Omental fat pad (tissue), 4 donors: ENCODE data around the gene YTHDC1. TPM values are rescaled to one million over a fixed set of nuclear protein-coding genes. Genes with fewer than 3 reads are reported as not detected.

Source experiments
- ATAC-seq: fragments of 150-250 bp; one replicate; pipeline ENCODE4 v1.9.1; 2016; ENCODE audit warnings: mild to moderate bottlenecking, moderate library complexity; ENCODE audit not compliant: low FRiP score
- DNase-seq: peaks from one replicate; pipeline ENCODE4 v3.0.0-alpha.2; 2019; ENCODE audit warnings: low spot score
- total RNA-seq, 4 donors: library from RNA; depleted of rRNA; stranded (reverse); fragments of >200 nt; gene quantifications; one replicate each; pipeline ENCODE4 v1.1.0, GENCODE V29; 2016
- TF ChIP-seq, protein P1 (sequence below), 3 donors: fragments of 450-650 bp; IDR thresholded peaks; one replicate each; pipeline ENCODE4 v1.5.1; 2016 to 2017; ENCODE audit warnings: antibody characterized with exemption in 3 of 3, mild to moderate bottlenecking in 3 of 3, moderate library complexity in 2 of 3

YTHDC1 gene
- total RNA-seq, 4 donors from 2014 or later, result 43.3 to 78.2 (median 60.9) TPM

DNA sequence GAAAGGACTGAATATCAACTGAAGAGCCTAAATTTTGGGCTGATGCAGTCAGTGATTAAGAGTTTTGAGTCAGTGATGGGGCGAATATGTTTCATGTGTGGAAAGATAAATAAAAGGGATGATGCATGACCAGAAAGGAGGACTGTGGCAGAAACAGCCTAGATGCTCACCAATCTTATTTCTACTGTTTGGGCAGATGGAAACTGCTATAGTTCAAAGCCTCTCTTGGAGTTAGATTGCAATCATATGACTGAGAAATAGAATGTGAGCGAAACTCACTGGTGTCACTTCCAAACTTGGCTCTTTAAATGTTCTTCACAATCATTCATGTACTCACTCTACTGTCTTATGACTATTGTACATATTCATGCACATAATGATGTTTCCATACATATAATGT lies 35.4 kb upstream of the YTHDC1 start:
- TF ChIP-seq, protein P1, sequence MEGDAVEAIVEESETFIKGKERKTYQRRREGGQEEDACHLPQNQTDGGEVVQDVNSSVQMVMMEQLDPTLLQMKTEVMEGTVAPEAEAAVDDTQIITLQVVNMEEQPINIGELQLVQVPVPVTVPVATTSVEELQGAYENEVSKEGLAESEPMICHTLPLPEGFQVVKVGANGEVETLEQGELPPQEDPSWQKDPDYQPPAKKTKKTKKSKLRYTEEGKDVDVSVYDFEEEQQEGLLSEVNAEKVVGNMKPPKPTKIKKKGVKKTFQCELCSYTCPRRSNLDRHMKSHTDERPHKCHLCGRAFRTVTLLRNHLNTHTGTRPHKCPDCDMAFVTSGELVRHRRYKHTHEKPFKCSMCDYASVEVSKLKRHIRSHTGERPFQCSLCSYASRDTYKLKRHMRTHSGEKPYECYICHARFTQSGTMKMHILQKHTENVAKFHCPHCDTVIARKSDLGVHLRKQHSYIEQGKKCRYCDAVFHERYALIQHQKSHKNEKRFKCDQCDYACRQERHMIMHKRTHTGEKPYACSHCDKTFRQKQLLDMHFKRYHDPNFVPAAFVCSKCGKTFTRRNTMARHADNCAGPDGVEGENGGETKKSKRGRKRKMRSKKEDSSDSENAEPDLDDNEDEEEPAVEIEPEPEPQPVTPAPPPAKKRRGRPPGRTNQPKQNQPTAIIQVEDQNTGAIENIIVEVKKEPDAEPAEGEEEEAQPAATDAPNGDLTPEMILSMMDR (IDR thresholded peaks at IDR 0.05), result no peak
- no peak for DNase-seq
- no peak for ATAC-seq

DNA sequence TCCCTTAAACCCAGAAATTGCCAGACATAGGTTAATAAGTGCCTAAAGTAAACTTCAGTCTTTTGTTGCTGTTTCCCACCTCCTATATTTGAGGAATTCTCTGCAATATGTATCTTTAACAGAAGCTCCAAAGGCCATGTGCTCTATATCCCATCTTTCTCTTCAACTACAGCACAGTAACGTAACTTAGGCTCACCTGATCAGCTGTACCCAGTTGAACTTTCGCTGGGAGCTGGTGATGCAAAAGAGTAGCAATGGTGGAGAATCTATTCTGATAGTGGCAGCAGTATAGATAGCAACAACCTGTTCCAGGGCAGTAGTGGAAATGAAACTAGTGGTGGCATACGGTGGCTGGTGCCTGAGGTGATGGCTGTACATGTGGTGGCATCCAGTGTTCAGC lies 33.2 kb upstream of the YTHDC1 start:
- ATAC-seq (no peak), DNase-seq (no peak)
- TF ChIP-seq, protein P1 (IDR thresholded peaks at IDR 0.05), result no peak

DNA sequence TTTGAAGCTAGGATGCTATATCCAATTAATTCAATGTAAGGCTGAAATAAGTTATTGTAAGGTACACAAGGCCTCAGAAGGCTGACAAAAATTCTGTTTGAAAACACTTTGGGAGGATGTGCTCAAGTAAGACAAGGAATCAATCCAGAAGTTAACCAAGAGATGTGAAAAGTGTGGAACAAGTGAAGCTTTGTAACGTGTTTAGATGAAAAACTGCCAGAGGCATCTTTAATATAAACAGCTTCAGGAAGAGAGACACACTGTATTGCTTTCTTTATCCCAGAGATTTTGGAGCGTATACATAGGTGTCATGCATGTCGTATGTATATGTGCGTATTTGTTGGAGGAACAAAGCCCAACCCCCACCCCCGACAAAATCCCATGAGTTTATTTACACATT lies 28.3 kb upstream of the YTHDC1 start:
- TF ChIP-seq, protein P1 (IDR thresholded peaks at IDR 0.05), result no peak
- no peak for ATAC-seq

DNA sequence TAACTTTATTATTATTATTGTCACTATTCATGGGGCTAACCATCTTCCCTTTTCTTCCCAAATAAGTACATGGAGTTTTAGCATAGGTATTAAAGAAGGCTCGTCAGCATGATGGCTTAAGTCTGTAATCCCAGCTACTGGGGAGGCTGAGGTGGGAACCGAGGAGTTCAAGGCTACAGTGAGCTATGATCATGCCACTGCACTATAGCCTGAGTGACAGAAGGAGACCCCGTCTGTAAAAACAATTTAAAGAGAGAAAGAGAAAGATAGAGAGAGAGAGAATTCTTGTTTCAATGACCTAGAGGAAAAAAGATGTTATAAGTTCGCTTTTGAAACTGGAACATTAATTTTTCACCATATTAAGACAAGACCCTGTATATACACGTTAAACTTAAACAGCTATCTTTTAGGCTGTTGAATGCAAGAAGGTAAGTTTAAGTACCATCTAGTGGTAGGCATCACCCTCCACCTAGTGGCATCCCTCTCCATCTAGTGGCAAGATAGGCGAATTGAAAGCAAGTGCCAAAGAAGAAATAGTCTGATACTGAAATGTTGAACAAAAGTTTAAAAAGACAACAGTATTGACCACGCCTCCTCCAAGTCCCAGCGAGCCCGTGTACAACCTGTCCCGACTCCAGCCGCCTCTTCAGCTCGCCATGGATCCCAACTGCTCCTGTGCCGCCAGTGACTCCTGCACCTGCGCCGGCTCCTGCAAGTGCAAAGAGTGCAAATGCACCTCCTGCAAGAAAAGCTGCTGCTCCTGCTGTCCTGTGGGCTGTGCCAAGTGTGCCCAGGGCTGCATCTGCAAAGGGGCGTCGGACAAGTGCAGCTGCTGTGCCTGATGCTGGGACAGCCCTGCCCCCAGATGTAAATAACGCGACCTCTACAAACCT lies 26.0 kb upstream of the YTHDC1 start:
- no peak for DNase-seq
- peak; percentile 35 for ATAC-seq
- TF ChIP-seq, protein P1 (IDR thresholded peaks at IDR 0.05), result no peak

More for the DNA sequence above, 28.3 kb upstream of the YTHDC1 start:
- DNase-seq, result no peak

DNA sequence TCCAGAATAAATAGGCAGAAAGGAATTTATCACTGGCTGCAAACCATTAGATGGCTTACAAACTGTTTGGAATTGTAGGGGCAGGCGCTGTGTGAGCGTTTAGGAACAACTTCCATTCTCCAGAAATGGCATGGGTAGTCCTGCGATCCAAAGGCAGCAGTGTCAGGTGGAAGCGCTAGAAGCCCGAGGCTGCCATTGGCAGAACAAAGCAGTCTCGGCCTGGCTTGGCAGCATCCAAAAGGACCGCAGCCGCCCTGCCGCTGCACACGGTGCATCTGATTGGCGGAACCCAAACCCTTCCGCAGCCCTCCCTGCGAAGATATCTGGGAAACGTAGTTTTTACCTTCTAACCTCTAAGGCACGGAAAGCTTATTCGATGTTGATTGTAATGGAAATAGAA lies 23.6 kb upstream of the YTHDC1 start:
- DNase-seq (peak; percentile 46), ATAC-seq (peak; percentile 81)
- TF ChIP-seq, protein P1 (IDR thresholded peaks at IDR 0.05), result no peak

DNA sequence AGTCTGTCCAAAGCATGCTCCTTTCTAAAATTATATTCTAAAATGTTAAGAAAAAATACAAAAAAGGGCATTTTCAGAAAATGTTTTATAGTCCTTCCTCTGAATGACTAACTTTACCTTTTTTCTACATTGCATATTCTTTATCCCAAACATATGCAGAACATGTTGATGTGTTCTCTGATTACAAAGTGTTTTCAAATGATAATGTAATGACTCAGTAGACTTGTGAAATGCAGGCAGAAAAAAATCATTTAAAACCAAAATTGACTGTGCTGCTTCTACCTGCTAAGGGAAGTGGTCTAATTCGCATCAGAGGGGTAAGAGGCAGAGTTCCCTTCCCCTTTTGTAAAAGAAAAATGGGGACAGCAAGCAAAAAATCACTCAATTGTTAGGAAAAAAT lies 22.7 kb upstream of the YTHDC1 start:
- ATAC-seq (no peak), DNase-seq (no peak)
- TF ChIP-seq, protein P1 (IDR thresholded peaks at IDR 0.05), result no peak
